Esophagus muscularis mucosa (tissue), 4 donors: ENCODE data around the gene KLRC4. TPM values are rescaled to one million over a fixed set of nuclear protein-coding genes. Genes with fewer than 3 reads are reported as not detected.

Experiments
- DNase-seq: peaks from one replicate; pipeline ENCODE4 v3.0.0-alpha.2; 2017; ENCODE audit errors: extremely low spot score
- H3K27ac ChIP-seq, 4 donors: fragments of 200-600 bp; sonication (generic); replicated peaks in 1 of 4; 1 replicate in 3 of 4; 2 replicates in 1 of 4; pipeline ENCODE4 v1.5.1; 2016 to 2019; ENCODE audit warnings: mild to moderate bottlenecking in 1 of 4
- H3K27me3 ChIP-seq, 4 donors: fragments of 200-600 bp; sonication (generic); one replicate each; pipeline versions ENCODE4 v1.5.1 to v1.6.0; 2016 to 2019
- H3K36me3 ChIP-seq, 4 donors: fragments of 200-600 bp; sonication (generic); one replicate each; pipeline ENCODE4 v1.5.1; 2016 to 2019
- H3K4me1 ChIP-seq, 4 donors: fragments of 200-600 bp; sonication (generic); one replicate each; pipeline ENCODE4 v1.5.1; 2016 to 2019
- H3K4me3 ChIP-seq, 4 donors: fragments of 200-600 bp; sonication (generic); 1 replicate in 2 of 4; 2 replicates in 2 of 4; pipeline ENCODE4 v1.5.1; 2016 to 2019; ENCODE audit warnings: mild to moderate bottlenecking in 4 of 4, moderate library complexity in 1 of 4
- H3K9me3 ChIP-seq, 4 donors: fragments of 200-600 bp; sonication (generic); 1 replicate in 3 of 4; 2 replicates in 1 of 4; pipeline ENCODE4 v1.5.1; 2016 to 2019
- CTCF ChIP-seq, 3 experiments: fragments of 200-600 bp in 2 of 3; fragments of 450-650 bp in 1 of 3; sonication (generic) in 2 of 3; IDR thresholded peaks; one replicate each; pipeline ENCODE4 v1.5.1; 2017 to 2019; ENCODE audit warnings: antibody characterized with exemption in 3 of 3, mild to moderate bottlenecking in 2 of 3, moderate library complexity in 1 of 3
- EP300 ChIP-seq: sonication (generic); formaldehyde crosslinking; IDR thresholded peaks from one replicate; pipeline ENCODE4 v1.6.1; 2017; ENCODE audit warnings: antibody characterized with exemption
- POLR2A ChIP-seq: fragments of 450-650 bp; IDR thresholded peaks from one replicate; pipeline ENCODE4 v1.6.1; 2017; ENCODE audit warnings: antibody characterized with exemption, moderate library complexity, mild to moderate bottlenecking, low read depth
- POLR2AphosphoS5 ChIP-seq, 2 donors: sonication (generic); formaldehyde crosslinking; IDR thresholded peaks; one replicate each; pipeline ENCODE4 v1.6.1; 2017; ENCODE audit warnings: antibody characterized with exemption in 2 of 2
- WGBS: methylation state at CpG from one replicate; pipeline ENCODE4 v1.1.5; 2018; 5-methylcytosine and 5-hydroxymethylcytosine counted together
- intact Hi-C: fragments of 100-400 bp; cut with DNase I; formaldehyde crosslinking; loops from one replicate; pipeline ENCODE4 v1.15.1; 2023
- total RNA-seq, 4 donors: library from RNA; depleted of rRNA; stranded (reverse); fragments of >200 nt; gene quantifications; one replicate each; pipeline versions ENCODE4 v1.1.0 to v1.2.1, GENCODE V29; 2016

KLRC4 gene
- total RNA-seq, result under 1 TPM in 1 of 4 donors, not detected in 3; 0.83 TPM

GRCh38 chr12:10409392-10409791 lies at the start of gene KLRC4:
Gene KLRC4, minus strand, starts transcription at chr12:10409757. Its CDS starts 182 bp downstream, at chr12:10409575.
- DNase-seq, result no peak
- Histone ChIP-seq H3K36me3 (no peaks in the 10 kb centered on the region), H3K27ac (no peak within 1 kb of the TSS), H3K4me3 (no peak within 1 kb of the TSS), H3K4me1 (no peaks in the 10 kb centered on the region), H3K27me3 (no peaks in the 10 kb centered on the region), H3K9me3 (peaks cover 0 to 7% (median 0%) of the 10 kb centered on the region in 4 donors)
- WGBS, result 0% methylated on average over 1 of the region's 1 CpG
- TF ChIP-seq POLR2A, result no peak
- intact Hi-C loops, result no loop called here

GRCh38 chr12:10457760-10458159 lies 48.2 kb upstream of the KLRC4 start:
- no peak for TF ChIP-seq CTCF (IDR thresholded peaks at IDR 0.05)
- no peak for TF ChIP-seq POLR2AphosphoS5 (IDR thresholded peaks at IDR 0.05)
- no peak for TF ChIP-seq POLR2A
- TF ChIP-seq EP300, result no peak
- H3K9me3 ChIP-seq, result peaks cover 0 to 24% (median 15%) of the 10 kb centered on the region in 4 donors
- no peak overlapping the region for H3K27ac ChIP-seq
- intact Hi-C loops, result no loop called here
- DNase-seq, result no peak
- H3K4me3 ChIP-seq, result no peak overlapping the region
- H3K4me1 ChIP-seq, result no peaks in the 10 kb centered on the region
- no peaks in the 10 kb centered on the region for H3K27me3 ChIP-seq
- 90% methylated on average over 3 of the region's 3 CpGs for WGBS
- H3K36me3 ChIP-seq, result no peaks in the 10 kb centered on the region

GRCh38 chr12:10456856-10457255 lies 47.3 kb upstream of the KLRC4 start:
- H3K4me1 ChIP-seq, result no peaks in the 10 kb centered on the region
- peaks cover 0 to 24% (median 15%) of the 10 kb centered on the region in 4 donors for H3K9me3 ChIP-seq
- 84% methylated on average over 2 of the region's 2 CpGs for WGBS
- H3K27ac ChIP-seq, result no peak overlapping the region
- intact Hi-C loops, result no loop called here
- no peak for DNase-seq
- H3K27me3 ChIP-seq, result no peaks in the 10 kb centered on the region
- TF ChIP-seq POLR2A (no peak), POLR2AphosphoS5 (IDR thresholded peaks at IDR 0.05) (no peak)
- no peak overlapping the region for H3K4me3 ChIP-seq
- no peaks in the 10 kb centered on the region for H3K36me3 ChIP-seq

GRCh38 chr12:10455766-10456165 lies 46.2 kb upstream of the KLRC4 start:
- no peaks in the 10 kb centered on the region for H3K36me3 ChIP-seq
- no peaks in the 10 kb centered on the region for H3K27me3 ChIP-seq
- H3K27ac ChIP-seq, result no peak overlapping the region
- intact Hi-C loops, result no loop called here
- TF ChIP-seq POLR2AphosphoS5 (IDR thresholded peaks at IDR 0.05) (no peak), EP300 (no peak), CTCF (IDR thresholded peaks at IDR 0.05) (no peak), POLR2A (no peak)
- no peak overlapping the region for H3K4me3 ChIP-seq
- no peaks in the 10 kb centered on the region for H3K4me1 ChIP-seq
- 93% methylated on average over 1 of the region's 1 CpG for WGBS
- DNase-seq, result no peak
- H3K9me3 ChIP-seq, result peaks cover 0 to 24% (median 15%) of the 10 kb centered on the region in 4 donors

GRCh38 chr12:10454531-10454930 lies 45.0 kb upstream of the KLRC4 start:
- intact Hi-C loops, result no loop called here
- TF ChIP-seq CTCF (IDR thresholded peaks at IDR 0.05), result no peak
- no peak for TF ChIP-seq POLR2AphosphoS5 (IDR thresholded peaks at IDR 0.05)
- no peak for TF ChIP-seq POLR2A
- no peak for TF ChIP-seq EP300
- 42% methylated on average over 1 of the region's 1 CpG for WGBS
- H3K27ac ChIP-seq, result no peak overlapping the region
- H3K4me1 ChIP-seq, result no peaks in the 10 kb centered on the region
- no peak for DNase-seq
- H3K4me3 ChIP-seq, result no peak overlapping the region
- H3K9me3 ChIP-seq, result peaks cover 0 to 24% (median 15%) of the 10 kb centered on the region in 4 donors
- H3K36me3 ChIP-seq, result no peaks in the 10 kb centered on the region
- H3K27me3 ChIP-seq, result no peaks in the 10 kb centered on the region

GRCh38 chr12:10453156-10453555 lies 43.6 kb upstream of the KLRC4 start, which contains the start of gene KLRC1:
Gene KLRC1, minus strand, starts transcription at chr12:10453377. Its CDS starts 2,221 bp downstream, at chr12:10451156.
- intact Hi-C loops, result no loop called here
- no peak within 1 kb of the TSS for H3K4me3 ChIP-seq
- H3K4me1 ChIP-seq, result no peaks in the 10 kb centered on the region
- DNase-seq, result no peak
- TF ChIP-seq EP300 (no peak), POLR2A (no peak), CTCF (IDR thresholded peaks at IDR 0.05) (no peak), POLR2AphosphoS5 (IDR thresholded peaks at IDR 0.05) (no peak)
- peaks cover 0 to 24% (median 15%) of the 10 kb centered on the region in 4 donors for H3K9me3 ChIP-seq
- no peak within 1 kb of the TSS for H3K27ac ChIP-seq
- WGBS, result 64% methylated on average over 2 of the region's 2 CpGs
- no peaks in the 10 kb centered on the region for H3K36me3 ChIP-seq
- no peaks in the 10 kb centered on the region for H3K27me3 ChIP-seq
